Measurements from ENCODE around the gene EPHA2.

The EPHA2 gene

DNA sequence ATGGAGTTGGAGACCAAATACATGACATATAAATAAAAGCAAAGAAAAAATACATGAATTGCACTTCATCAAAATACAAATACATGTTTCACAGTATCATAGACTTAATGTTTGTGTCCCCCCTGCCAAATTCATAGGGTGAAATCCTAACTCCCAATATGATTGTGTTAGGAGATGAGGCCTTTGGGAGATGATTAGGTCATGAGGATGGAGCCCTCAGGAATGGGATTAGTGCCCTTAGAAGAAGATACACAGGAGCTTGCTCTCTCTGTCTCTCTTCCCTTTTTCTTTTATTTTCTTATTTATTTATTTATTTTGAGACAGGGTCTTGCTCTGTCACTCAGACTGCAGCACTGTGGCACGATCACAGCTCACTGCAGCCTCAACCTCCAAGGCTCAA, 56.5 kb downstream of the EPHA2 start:
- no peak for DNase-seq (ENCODE audit: extremely low read depth, low read depth)

DNA sequence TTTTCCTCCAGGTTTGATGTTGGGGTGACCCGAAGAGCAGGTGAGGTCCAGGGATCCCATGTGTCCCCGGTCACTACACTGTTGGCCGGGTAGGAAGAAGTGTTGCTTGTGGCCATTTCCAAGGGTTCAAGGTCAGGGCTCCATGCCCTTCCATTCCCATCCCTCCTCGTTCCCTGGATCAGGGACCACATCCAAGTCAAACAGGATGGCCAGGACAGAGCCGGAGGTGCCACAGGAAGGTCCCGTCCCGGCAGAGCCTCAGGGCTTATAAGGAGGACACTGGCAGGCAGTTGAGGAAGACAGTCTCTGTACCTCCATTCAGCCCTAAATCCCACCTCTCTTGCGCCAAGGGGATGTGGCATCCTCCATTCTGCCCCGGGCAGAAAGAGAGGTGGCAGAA, 60.4 kb downstream of the EPHA2 start:
- TF ChIP-seq, protein P1, sequence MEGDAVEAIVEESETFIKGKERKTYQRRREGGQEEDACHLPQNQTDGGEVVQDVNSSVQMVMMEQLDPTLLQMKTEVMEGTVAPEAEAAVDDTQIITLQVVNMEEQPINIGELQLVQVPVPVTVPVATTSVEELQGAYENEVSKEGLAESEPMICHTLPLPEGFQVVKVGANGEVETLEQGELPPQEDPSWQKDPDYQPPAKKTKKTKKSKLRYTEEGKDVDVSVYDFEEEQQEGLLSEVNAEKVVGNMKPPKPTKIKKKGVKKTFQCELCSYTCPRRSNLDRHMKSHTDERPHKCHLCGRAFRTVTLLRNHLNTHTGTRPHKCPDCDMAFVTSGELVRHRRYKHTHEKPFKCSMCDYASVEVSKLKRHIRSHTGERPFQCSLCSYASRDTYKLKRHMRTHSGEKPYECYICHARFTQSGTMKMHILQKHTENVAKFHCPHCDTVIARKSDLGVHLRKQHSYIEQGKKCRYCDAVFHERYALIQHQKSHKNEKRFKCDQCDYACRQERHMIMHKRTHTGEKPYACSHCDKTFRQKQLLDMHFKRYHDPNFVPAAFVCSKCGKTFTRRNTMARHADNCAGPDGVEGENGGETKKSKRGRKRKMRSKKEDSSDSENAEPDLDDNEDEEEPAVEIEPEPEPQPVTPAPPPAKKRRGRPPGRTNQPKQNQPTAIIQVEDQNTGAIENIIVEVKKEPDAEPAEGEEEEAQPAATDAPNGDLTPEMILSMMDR (IDR thresholded peaks at IDR 0.05; ENCODE audit: low read depth, low read length): no peak
- DNase-seq (ENCODE audit: extremely low read depth, low read depth): no peak

More for the DNA sequence above, 56.5 kb downstream of the EPHA2 start:
- TF ChIP-seq, protein P1 (IDR thresholded peaks at IDR 0.05; ENCODE audit: low read depth, low read length): no peak

DNA sequence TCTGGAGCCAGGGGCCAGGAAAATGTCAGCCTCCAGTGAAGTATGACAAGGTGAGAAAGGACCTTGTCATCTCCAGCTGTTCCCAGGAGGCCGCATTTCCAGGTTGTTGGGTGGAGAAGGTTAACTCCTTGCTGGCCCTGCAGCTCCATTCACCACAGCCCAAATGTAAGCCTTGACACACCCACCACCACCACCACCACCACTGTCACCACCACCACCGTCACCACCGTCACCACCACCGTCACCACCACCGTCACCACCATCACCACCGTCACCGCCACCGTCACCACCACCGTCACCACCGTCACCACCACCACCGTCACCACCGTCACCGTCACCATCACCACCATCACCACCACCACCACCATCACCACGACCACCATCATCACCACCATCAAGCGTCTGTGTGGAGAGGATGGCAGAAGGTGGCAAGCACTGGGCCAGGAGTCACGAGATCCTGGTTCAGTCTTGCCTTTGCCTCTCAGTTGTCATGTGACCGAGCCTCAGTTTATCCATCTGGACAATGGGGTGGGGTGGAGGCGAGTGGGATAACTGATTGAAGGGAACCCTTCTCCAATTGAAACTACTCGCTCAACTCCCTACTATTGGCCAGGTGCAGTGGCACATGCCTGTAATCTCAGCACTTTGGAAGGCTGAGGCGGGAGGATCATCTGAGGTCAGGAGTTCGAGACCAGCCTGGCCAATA, 61.3 kb downstream of the EPHA2 start:
- no peak for DNase-seq (ENCODE audit: extremely low read depth, low read depth)

DNA sequence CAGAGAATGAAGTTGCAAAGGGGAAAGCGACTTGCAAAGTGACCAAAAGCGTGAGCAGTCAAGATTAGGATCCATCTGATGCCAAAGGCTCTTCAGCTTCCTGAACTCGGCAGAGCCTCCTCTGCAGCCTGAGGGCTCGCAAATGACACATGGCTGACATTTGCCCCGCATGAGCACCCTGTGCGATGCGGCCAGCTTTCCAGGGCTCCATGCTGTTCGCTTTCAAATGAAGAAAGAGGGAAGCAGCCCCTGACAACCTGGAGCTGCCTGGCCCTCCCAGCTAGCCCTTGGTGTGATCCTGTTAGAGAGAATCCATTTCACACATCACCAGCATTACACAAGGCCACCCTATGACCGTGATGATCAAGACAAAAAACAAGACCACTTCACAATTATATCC, 62.3 kb downstream of the EPHA2 start:
- TF ChIP-seq, protein P1 (IDR thresholded peaks at IDR 0.05; ENCODE audit: low read depth, low read length): no peak
- DNase-seq (ENCODE audit: extremely low read depth, low read depth): no peak

More for the DNA sequence above, 61.3 kb downstream of the EPHA2 start:
- TF ChIP-seq, protein P1 (IDR thresholded peaks at IDR 0.05; ENCODE audit: low read depth, low read length): no peak

DNA sequence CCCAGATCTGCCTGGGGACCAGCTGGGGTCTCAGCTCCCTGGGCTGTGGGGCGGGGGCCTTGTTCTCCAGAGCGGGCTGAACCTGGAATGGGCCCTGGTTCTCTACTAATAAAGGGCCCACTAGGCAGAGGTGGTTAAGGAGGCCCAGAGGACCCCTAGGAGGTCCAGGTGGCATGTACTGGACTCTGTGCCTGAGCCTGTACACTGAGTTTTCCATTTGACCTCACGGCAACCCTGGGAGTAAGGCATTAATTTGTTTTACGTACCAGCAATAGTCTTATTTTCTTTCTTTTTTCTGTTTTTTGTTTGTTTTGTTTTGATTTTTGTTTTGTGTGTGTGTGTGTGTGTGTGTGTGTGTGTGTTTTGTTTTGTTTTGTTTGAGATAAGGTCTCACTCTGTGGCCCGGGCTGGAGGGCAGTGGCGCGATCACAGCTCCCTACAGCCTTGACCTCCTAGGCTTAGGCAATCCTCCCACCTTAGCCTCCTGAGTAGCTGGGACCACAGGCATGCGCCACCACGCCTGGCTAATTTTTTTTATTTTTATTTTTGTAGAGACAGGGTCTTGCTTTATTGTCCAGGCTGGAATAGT, 62.9 kb downstream of the EPHA2 start:
- TF ChIP-seq, protein P1 (IDR thresholded peaks at IDR 0.05; ENCODE audit: low read depth, low read length): no peak
- DNase-seq (ENCODE audit: extremely low read depth, low read depth): no peak

DNA sequence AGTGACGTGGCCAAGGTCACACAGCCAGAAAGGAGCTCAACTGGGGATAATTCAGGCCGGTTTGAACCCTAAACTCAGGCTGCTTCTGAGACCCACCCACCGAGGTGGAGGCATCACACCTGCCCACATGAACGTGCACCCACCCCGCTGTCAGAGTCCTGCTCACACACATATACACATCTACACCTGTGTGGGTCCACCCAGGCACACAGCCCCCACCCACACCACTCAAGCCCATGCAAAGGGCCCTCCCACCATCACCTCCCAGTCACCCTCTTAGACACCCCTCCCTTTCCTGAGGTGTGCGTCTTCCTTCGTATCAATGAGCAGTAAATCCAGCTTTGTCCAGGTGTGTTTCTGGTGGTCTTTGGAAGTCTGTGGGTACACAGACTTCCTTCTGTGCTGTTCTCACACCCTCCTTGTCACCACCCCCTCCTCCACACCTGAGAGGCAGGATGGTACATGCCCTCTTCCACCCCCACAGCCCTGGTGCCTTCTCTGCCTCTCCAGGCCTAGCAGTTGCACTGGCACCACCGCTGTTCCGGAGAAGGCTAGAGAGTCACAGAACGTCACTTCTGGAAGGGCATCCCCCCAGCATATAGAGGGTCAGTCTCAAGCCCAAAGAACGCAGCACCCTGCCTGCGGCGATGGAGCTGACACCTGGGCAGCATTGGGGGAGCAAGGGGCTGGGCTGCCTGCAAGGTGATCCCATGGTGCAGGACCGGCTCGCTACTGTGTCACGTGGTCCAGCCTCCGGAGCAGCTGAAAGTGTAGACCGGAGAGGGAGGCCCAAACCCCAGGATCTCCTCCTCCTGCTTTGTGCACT, 63.6 kb downstream of the EPHA2 start:
- no peak for DNase-seq (ENCODE audit: extremely low read depth, low read depth)
- TF ChIP-seq, protein P1 (IDR thresholded peaks at IDR 0.05; ENCODE audit: low read depth, low read length): no peak

DNA sequence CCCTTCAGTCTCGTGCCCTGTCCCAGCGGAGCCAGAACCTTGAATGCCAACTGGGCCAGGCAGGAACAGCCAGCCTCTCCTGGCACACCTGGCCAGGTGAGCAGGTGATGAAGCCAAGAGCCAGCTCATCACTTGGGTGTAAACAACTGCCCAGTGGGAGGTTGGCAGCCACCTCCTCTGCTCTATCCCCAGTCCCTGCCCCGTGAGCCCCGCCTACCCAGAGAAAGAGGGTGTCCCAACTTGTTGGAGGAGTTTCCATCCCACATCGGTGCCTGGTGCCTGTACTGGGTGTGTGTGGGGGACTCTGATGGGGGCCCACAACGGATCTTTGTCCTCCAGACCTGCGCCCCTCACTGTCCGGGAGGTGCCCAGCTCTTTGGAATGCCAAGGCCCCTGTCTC, 64.6 kb downstream of the EPHA2 start:
- no peak for DNase-seq (ENCODE audit: extremely low read depth, low read depth)
- TF ChIP-seq, protein P1 (IDR thresholded peaks at IDR 0.05; ENCODE audit: low read depth, low read length): no peak
